Measurements from ENCODE around the gene FFAR4. TPM values are rescaled to one million over a fixed set of nuclear protein-coding genes. Genes with fewer than 3 reads are reported as not detected.

FFAR4 gene
- total and polyA plus RNA-seq, 2 of the 8 experiments (the other 6 are each of a cell fraction or from before 2014, with no cell fraction given) = not detected

DNA sequence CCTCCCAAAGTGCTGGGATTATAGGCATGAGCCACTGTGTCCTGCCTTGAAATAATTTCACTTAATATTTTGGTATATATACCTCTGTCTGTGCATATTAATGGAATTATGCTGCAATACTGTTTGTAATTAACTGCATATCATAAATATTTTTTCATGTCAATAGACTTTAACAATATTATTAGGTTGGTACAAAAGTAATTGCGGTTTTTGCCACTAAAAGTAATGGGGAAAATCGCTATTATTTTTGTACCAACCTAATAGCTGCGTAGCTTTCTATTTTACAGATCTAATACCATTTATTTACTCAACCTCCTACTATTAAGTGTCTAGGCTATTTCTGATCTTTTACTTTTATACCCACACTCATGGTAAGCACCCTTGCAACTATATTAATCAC, 42.0 kb downstream of the FFAR4 start:
- no peak overlapping the region for H2AFZ ChIP-seq (ENCODE audit: low read length)
- no peaks in the 10 kb centered on the region for H4K20me1 ChIP-seq (replicated peaks in 1 of 2; ENCODE audit: control insufficient read depth in 1 of 2, insufficient read depth in 2 of 2, low read length in 2 of 2)
- FAIRE-seq = no peak
- H2BK5ac ChIP-seq (ENCODE audit: low read depth, low read length) = no peak overlapping the region
- 90% methylated on average over 3 of the region's 3 CpGs; no CpG with 5 or more reads in 1 of the 2 experiments for WGBS, 2 experiments (ENCODE audit: extremely low coverage in 1 of 2, insufficient coverage in 1 of 2, insufficient read length in 1 of 2, insufficient replicate concordance in 2 of 2, low coverage in 1 of 2, low lambda C conversion rate in 2 of 2, missing lambda C conversion rate in 1 of 2)
- H3K14ac ChIP-seq (ENCODE audit: insufficient read length) = no peak overlapping the region
- DNase-seq (ENCODE audit: low read depth in 1 of 2, low spot score in 2 of 2) = no peak
- ChIA-PET POLR2A (ENCODE audit: partially characterized antibody) (no interaction called here), CTCF (ENCODE audit: partially characterized antibody) (no interaction called here)
- H3K23ac ChIP-seq (ENCODE audit: insufficient read length) = no peak overlapping the region
- H3K9ac ChIP-seq (replicated peaks in 1 of 4; ENCODE audit: extremely low read depth in 1 of 4, low read depth in 3 of 4, low read length in 3 of 4) = no peak overlapping the region
- H3K4me3 ChIP-seq (ENCODE audit: extremely low read depth in 1 of 4, insufficient read depth in 2 of 4, low read depth in 3 of 4, low read length in 4 of 4) = no peak overlapping the region
- no peaks in the 10 kb centered on the region for H3K79me2 ChIP-seq (ENCODE audit: control insufficient read depth in 1 of 2, insufficient read depth in 2 of 2, low read length in 2 of 2)
- H2BK20ac ChIP-seq (ENCODE audit: low read length) = no peak overlapping the region
- no peaks in the 10 kb centered on the region for H3K36me3 ChIP-seq (ENCODE audit: control insufficient read depth in 2 of 4, insufficient read depth in 4 of 4, low read length in 3 of 4)
- no peak overlapping the region for H2BK12ac ChIP-seq (ENCODE audit: low read depth, low read length)
- no peaks in the 10 kb centered on the region for H3K9me3 ChIP-seq (ENCODE audit: insufficient read depth in 2 of 2, low read depth in 1 of 2, low read length in 1 of 2)
- no peak overlapping the region for H3K56ac ChIP-seq (replicated peaks; ENCODE audit: insufficient read length, low read depth, low read length)
- no peak overlapping the region for H4K5ac ChIP-seq (ENCODE audit: insufficient read length, low read depth, low read length)
- no peaks in the 10 kb centered on the region for H3K79me1 ChIP-seq (ENCODE audit: low read depth, low read length)
- no peak overlapping the region for H3K27ac ChIP-seq (ENCODE audit: low read depth, low read length)
- no peak overlapping the region for H3K4ac ChIP-seq (replicated peaks; ENCODE audit: insufficient read length, low read depth, low read length)
- no peak overlapping the region for H3K4me2 ChIP-seq (ENCODE audit: insufficient read depth in 1 of 2, low read depth in 2 of 2, low read length in 2 of 2)
- H3K27me3 ChIP-seq (replicated peaks in 1 of 4; ENCODE audit: control insufficient read depth in 3 of 4, extremely low read depth in 1 of 4, insufficient read depth in 3 of 4, low read length in 3 of 4) = peaks cover 0 to 4% (median 2%) of the 10 kb centered on the region in 4 experiments; a peak in 5 of 7 replicates
- no peak overlapping the region for H2AK5ac ChIP-seq (ENCODE audit: low read depth, low read length)
- no peak overlapping the region for H4K91ac ChIP-seq (replicated peaks; ENCODE audit: insufficient read length, low read length)
- H2BK120ac ChIP-seq (replicated peaks; ENCODE audit: low read depth, low read length) = no peak overlapping the region
- no peak overlapping the region for H4K8ac ChIP-seq (ENCODE audit: extremely low read depth, insufficient read depth, low read length)
- no peaks in the 10 kb centered on the region for H3K4me1 ChIP-seq (replicated peaks in 1 of 4; ENCODE audit: control insufficient read depth in 3 of 4, insufficient read depth in 4 of 4, low read length in 3 of 4)
- H3K18ac ChIP-seq (ENCODE audit: extremely low read depth, low read length) = no peak overlapping the region
- no peaks in the 10 kb centered on the region for H3K23me2 ChIP-seq (ENCODE audit: low read depth, low read length)
- no peak overlapping the region for H2BK15ac ChIP-seq (ENCODE audit: low read length)
- TF ChIP-seq SP1 (IDR thresholded peaks at IDR 0.05; ENCODE audit: low read depth, low read length) = no peak
- TF ChIP-seq, protein P1, sequence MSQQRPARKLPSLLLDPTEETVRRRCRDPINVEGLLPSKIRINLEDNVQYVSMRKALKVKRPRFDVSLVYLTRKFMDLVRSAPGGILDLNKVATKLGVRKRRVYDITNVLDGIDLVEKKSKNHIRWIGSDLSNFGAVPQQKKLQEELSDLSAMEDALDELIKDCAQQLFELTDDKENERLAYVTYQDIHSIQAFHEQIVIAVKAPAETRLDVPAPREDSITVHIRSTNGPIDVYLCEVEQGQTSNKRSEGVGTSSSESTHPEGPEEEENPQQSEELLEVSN (IDR thresholded peaks at IDR 0.05) = no peak
- TF ChIP-seq HDAC6 (IDR thresholded peaks at IDR 0.05; ENCODE audit: low read depth, low read length) = no peak
- no peak for TF ChIP-seq KDM4A (IDR thresholded peaks at IDR 0.05; ENCODE audit: low read depth, low read length, severe bottlenecking)
- TF ChIP-seq, protein P2, sequence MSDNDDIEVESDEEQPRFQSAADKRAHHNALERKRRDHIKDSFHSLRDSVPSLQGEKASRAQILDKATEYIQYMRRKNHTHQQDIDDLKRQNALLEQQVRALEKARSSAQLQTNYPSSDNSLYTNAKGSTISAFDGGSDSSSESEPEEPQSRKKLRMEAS (IDR thresholded peaks at IDR 0.05) = no peak
- no peak for TF ChIP-seq EP300 (IDR thresholded peaks at IDR 0.05; ENCODE audit: borderline replicate concordance in 1 of 2, low read depth in 2 of 2, low read length in 2 of 2)
- no peak for TF ChIP-seq POLR2A (IDR thresholded peaks at IDR 0.05; ENCODE audit: control extremely low read depth in 1 of 2, low read depth in 2 of 2, low read length in 2 of 2)
- TF ChIP-seq TAF7 (optimal IDR thresholded peaks at IDR 0.05; ENCODE audit: borderline replicate concordance, low read depth, low read length) = no peak
- no peak for TF ChIP-seq RXRA (IDR thresholded peaks at IDR 0.05; ENCODE audit: insufficient read depth, low read depth, low read length)
- no peak for TF ChIP-seq SAP30 (IDR thresholded peaks at IDR 0.05; ENCODE audit: insufficient read depth, insufficient replicate concordance, low read length)
- TF ChIP-seq KDM5A (IDR thresholded peaks at IDR 0.05; ENCODE audit: low read length) = no peak
- no peak for TF ChIP-seq TBP (IDR thresholded peaks at IDR 0.05; ENCODE audit: low read depth, low read length)
- no peak for TF ChIP-seq SP4 (IDR thresholded peaks at IDR 0.05; ENCODE audit: low read length)
- TF ChIP-seq, protein P3, sequence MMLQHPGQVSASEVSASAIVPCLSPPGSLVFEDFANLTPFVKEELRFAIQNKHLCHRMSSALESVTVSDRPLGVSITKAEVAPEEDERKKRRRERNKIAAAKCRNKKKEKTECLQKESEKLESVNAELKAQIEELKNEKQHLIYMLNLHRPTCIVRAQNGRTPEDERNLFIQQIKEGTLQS (IDR thresholded peaks at IDR 0.05; ENCODE audit: insufficient read depth, low read depth, low read length) = no peak

Measured in H1 (cell line).